NT2/D1 (cell line): ENCODE data around the gene GIT2.

Source experiments
- SUZ12 ChIP-seq: IDR thresholded peaks from 2 replicates; pipeline ENCODE4 v1.6.1; 2011; ENCODE audit not compliant: insufficient read length, insufficient read depth; ENCODE audit errors: extremely low read depth
- YY1 ChIP-seq: IDR thresholded peaks from 2 replicates; pipeline ENCODE4 v1.6.1; 2011; ENCODE audit not compliant: insufficient read length, insufficient read depth
- ZNF274 ChIP-seq: IDR thresholded peaks from 2 replicates; pipeline ENCODE4 v1.6.1; 2011; ENCODE audit warnings: mild to moderate bottlenecking, low read depth, low read length

- TF ChIP-seq ZNF274 (no peak), YY1 (no peak), SUZ12 (no peak)
Observed at GRCh38 chr12:109968032-109968420, 28.1 kb downstream of the GIT2 start.
